HL-60 (cell line): Measurements from ENCODE around the gene ALDH7A1.

Source experiments
- POLR2AphosphoS5 ChIP-seq: IDR thresholded peaks from 2 replicates; pipeline ENCODE4 v1.6.1; 2012; ENCODE audit warnings: low read depth
- TF ChIP-seq, protein P1 (sequence below): IDR thresholded peaks from one replicate; pipeline ENCODE4 v1.5.1; 2011; ENCODE audit warnings: low read length, control low read depth, inconsistent platforms; ENCODE audit not compliant: insufficient read depth

DNA sequence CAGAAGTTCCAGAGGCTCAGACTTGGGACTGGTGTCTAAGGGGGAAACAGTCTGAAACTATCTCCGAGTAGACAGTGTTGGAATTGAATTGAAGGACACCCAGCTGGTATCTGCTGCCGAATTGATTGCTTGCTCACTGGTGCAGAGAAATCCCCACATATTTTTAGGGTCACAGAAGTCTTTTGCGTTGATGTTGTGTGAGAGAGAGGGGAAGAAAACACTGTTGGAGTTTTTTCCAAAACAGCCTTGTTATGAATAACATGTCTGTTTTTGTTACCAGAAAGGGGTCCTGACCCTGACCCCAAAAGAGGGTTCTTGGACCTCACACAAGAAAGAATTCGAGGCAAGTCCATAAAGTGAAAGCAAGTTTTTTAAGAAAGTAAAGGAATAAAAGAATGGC lies 81.3 kb downstream of the ALDH7A1 start:
- TF ChIP-seq, protein P1, sequence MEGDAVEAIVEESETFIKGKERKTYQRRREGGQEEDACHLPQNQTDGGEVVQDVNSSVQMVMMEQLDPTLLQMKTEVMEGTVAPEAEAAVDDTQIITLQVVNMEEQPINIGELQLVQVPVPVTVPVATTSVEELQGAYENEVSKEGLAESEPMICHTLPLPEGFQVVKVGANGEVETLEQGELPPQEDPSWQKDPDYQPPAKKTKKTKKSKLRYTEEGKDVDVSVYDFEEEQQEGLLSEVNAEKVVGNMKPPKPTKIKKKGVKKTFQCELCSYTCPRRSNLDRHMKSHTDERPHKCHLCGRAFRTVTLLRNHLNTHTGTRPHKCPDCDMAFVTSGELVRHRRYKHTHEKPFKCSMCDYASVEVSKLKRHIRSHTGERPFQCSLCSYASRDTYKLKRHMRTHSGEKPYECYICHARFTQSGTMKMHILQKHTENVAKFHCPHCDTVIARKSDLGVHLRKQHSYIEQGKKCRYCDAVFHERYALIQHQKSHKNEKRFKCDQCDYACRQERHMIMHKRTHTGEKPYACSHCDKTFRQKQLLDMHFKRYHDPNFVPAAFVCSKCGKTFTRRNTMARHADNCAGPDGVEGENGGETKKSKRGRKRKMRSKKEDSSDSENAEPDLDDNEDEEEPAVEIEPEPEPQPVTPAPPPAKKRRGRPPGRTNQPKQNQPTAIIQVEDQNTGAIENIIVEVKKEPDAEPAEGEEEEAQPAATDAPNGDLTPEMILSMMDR, result no peak
- no peak for TF ChIP-seq POLR2AphosphoS5
